ENCODE results near the gene USP25. TPM values are rescaled to one million over a fixed set of nuclear protein-coding genes. Genes with fewer than 3 reads are reported as not detected.

The USP25 gene
- total and polyA plus RNA-seq, 2 of the 8 experiments (the other 6 are each of a cell fraction or from before 2014, with no cell fraction given), result 11.2 to 48.1 TPM

- no peak overlapping the region for H4K5ac ChIP-seq (ENCODE audit: insufficient read length, low read depth, low read length)
- no peak overlapping the region for H3K4me2 ChIP-seq (ENCODE audit: insufficient read depth in 1 of 2, low read depth in 2 of 2, low read length in 2 of 2)
- H3K9ac ChIP-seq (replicated peaks in 1 of 4; ENCODE audit: extremely low read depth in 1 of 4, low read depth in 3 of 4, low read length in 3 of 4), result no peak overlapping the region
- H3K27ac ChIP-seq (ENCODE audit: low read depth, low read length), result no peak overlapping the region
- no peak overlapping the region for H3K4me3 ChIP-seq (ENCODE audit: extremely low read depth in 1 of 4, insufficient read depth in 2 of 4, low read depth in 3 of 4, low read length in 4 of 4)
- H3K79me2 ChIP-seq (ENCODE audit: control insufficient read depth in 1 of 2, insufficient read depth in 2 of 2, low read length in 2 of 2), result no peaks in the 10 kb centered on the region
- H2BK20ac ChIP-seq (ENCODE audit: low read length), result no peak overlapping the region
- no peak overlapping the region for H4K91ac ChIP-seq (replicated peaks; ENCODE audit: insufficient read length, low read length)
- H3K9me3 ChIP-seq (ENCODE audit: insufficient read depth in 2 of 2, low read depth in 1 of 2, low read length in 1 of 2), result peaks cover 3 to 8% of the 10 kb centered on the region in 2 experiments; a peak in 2 of 4 replicates
- no peak overlapping the region for H3K18ac ChIP-seq (ENCODE audit: extremely low read depth, low read length)
- no peaks in the 10 kb centered on the region for H3K36me3 ChIP-seq (ENCODE audit: control insufficient read depth in 2 of 4, insufficient read depth in 4 of 4, low read length in 3 of 4)
- H3K27me3 ChIP-seq (replicated peaks in 1 of 4; ENCODE audit: control insufficient read depth in 3 of 4, extremely low read depth in 1 of 4, insufficient read depth in 3 of 4, low read length in 3 of 4), result no peaks in the 10 kb centered on the region
- CTCF ChIA-PET (ENCODE audit: partially characterized antibody), result no interaction called here
- POLR2A ChIA-PET (ENCODE audit: partially characterized antibody), result no interaction called here
- WGBS, 2 experiments (ENCODE audit: extremely low coverage in 1 of 2, insufficient coverage in 1 of 2, insufficient read length in 1 of 2, insufficient replicate concordance in 2 of 2, low coverage in 1 of 2, low lambda C conversion rate in 2 of 2, missing lambda C conversion rate in 1 of 2), result 100% methylated on average over 8 of the region's 8 CpGs; no CpG with 5 or more reads in 1 of the 2 experiments
- H3K23me2 ChIP-seq (ENCODE audit: low read depth, low read length), result no peaks in the 10 kb centered on the region
- DNase-seq (ENCODE audit: low read depth in 1 of 2, low spot score in 2 of 2), result no peak
- no peaks in the 10 kb centered on the region for H4K20me1 ChIP-seq (replicated peaks in 1 of 2; ENCODE audit: control insufficient read depth in 1 of 2, insufficient read depth in 2 of 2, low read length in 2 of 2)
- H4K8ac ChIP-seq (ENCODE audit: extremely low read depth, insufficient read depth, low read length), result no peak overlapping the region
- no peak overlapping the region for H2AK5ac ChIP-seq (ENCODE audit: low read depth, low read length)
- no peak overlapping the region for H3K14ac ChIP-seq (ENCODE audit: insufficient read length)
- H3K4ac ChIP-seq (replicated peaks; ENCODE audit: insufficient read length, low read depth, low read length), result no peak overlapping the region
- H3K79me1 ChIP-seq (ENCODE audit: low read depth, low read length), result no peaks in the 10 kb centered on the region
- no peaks in the 10 kb centered on the region for H3K4me1 ChIP-seq (replicated peaks in 1 of 4; ENCODE audit: control insufficient read depth in 3 of 4, insufficient read depth in 4 of 4, low read length in 3 of 4)
- FAIRE-seq, result no peak
- no peak overlapping the region for H3K56ac ChIP-seq (replicated peaks; ENCODE audit: insufficient read length, low read depth, low read length)
- no peak overlapping the region for H2BK5ac ChIP-seq (ENCODE audit: low read depth, low read length)
- H2BK15ac ChIP-seq (ENCODE audit: low read length), result no peak overlapping the region
- no peak overlapping the region for H2BK12ac ChIP-seq (ENCODE audit: low read depth, low read length)
- H3K23ac ChIP-seq (ENCODE audit: insufficient read length), result no peak overlapping the region
- H2BK120ac ChIP-seq (replicated peaks; ENCODE audit: low read depth, low read length), result no peak overlapping the region
- H2AFZ ChIP-seq (ENCODE audit: low read length), result no peak overlapping the region
- no peak for TF ChIP-seq FOSL1 (IDR thresholded peaks at IDR 0.05; ENCODE audit: insufficient read depth, low read depth, low read length)
- no peak for TF ChIP-seq JUN (IDR thresholded peaks at IDR 0.05; ENCODE audit: low read depth, low read length)
- TF ChIP-seq HDAC6 (IDR thresholded peaks at IDR 0.05; ENCODE audit: low read depth, low read length), result no peak
- TF ChIP-seq YY1 (IDR thresholded peaks at IDR 0.05; ENCODE audit: low read depth, low read length), result no peak
- no peak for TF ChIP-seq KDM1A (IDR thresholded peaks at IDR 0.05; ENCODE audit: borderline replicate concordance, low read length)
- TF ChIP-seq EGR1 (IDR thresholded peaks at IDR 0.05; ENCODE audit: borderline replicate concordance, low read depth, low read length), result no peak
- TF ChIP-seq RBBP5 (IDR thresholded peaks at IDR 0.05; ENCODE audit: borderline replicate concordance, low read depth, low read length), result no peak
- TF ChIP-seq ATF2 (IDR thresholded peaks at IDR 0.05; ENCODE audit: low read length), result no peak
- no peak for TF ChIP-seq TAF1 (IDR thresholded peaks at IDR 0.05; ENCODE audit: low read depth, low read length)
- no peak for TF ChIP-seq TAF7 (optimal IDR thresholded peaks at IDR 0.05; ENCODE audit: borderline replicate concordance, low read depth, low read length)
- TF ChIP-seq E2F6 (IDR thresholded peaks at IDR 0.05), result no peak
- no peak for TF ChIP-seq MAFK (IDR thresholded peaks at IDR 0.05; ENCODE audit: low read depth, low read length)
Observed at GRCh38 chr21:15904389-15904788, 174.6 kb downstream of the USP25 start.

All from H1 (cell line).